ENCODE data around the gene OR5J2.
"Not testable (repeated sequence)": the region's sequence is repeated elsewhere in the genome, so short reads cannot be mapped to it uniquely, and the experiment has no call there.

OR5J2 gene

GRCh38 chr11:56207790-56208189, 31.4 kb downstream of the OR5J2 start:
- no peaks in the 10 kb centered on the region for H3K36me3 ChIP-seq (ENCODE audit: control insufficient read depth, low read depth, low read length)
- H3K27ac ChIP-seq (ENCODE audit: low read length), result no peak overlapping the region
- H3K4me3 ChIP-seq (ENCODE audit: low read length), result no peak overlapping the region

GRCh38 chr11:56214537-56214936, 38.1 kb downstream of the OR5J2 start:
- H3K4me1 ChIP-seq (ENCODE audit: control insufficient read depth, low read depth, low read length), result no peaks in the 10 kb centered on the region
- no peak overlapping the region for H3K4me3 ChIP-seq (ENCODE audit: low read length)
- H3K9me3 ChIP-seq (ENCODE audit: control insufficient read depth, low read depth, low read length), result peaks cover 25% of the 10 kb centered on the region
- no peak overlapping the region for H3K9ac ChIP-seq (ENCODE audit: low read length)
- H3K36me3 ChIP-seq (ENCODE audit: control insufficient read depth, low read depth, low read length), result no peaks in the 10 kb centered on the region
- H3K27me3 ChIP-seq (ENCODE audit: control insufficient read depth, insufficient read depth, low read length), result no peaks in the 10 kb centered on the region
- H3K27ac ChIP-seq (ENCODE audit: low read length), result no peak overlapping the region

More at GRCh38 chr11:56207790-56208189, 31.4 kb downstream of the OR5J2 start:
- Histone ChIP-seq H3K9me3 (ENCODE audit: control insufficient read depth, low read depth, low read length) (peaks cover 9% of the 10 kb centered on the region), H3K27me3 (ENCODE audit: control insufficient read depth, insufficient read depth, low read length) (no peaks in the 10 kb centered on the region), H3K4me1 (ENCODE audit: control insufficient read depth, low read depth, low read length) (no peaks in the 10 kb centered on the region), H3K9ac (ENCODE audit: low read length) (no peak overlapping the region)

- H3K9ac ChIP-seq (ENCODE audit: low read length); H3K27me3 ChIP-seq (ENCODE audit: control insufficient read depth, insufficient read depth, low read length); H3K4me3 ChIP-seq (ENCODE audit: low read length); H3K36me3 ChIP-seq (ENCODE audit: control insufficient read depth, low read depth, low read length); H3K27ac ChIP-seq (ENCODE audit: low read length); H3K4me1 ChIP-seq (ENCODE audit: control insufficient read depth, low read depth, low read length): not testable (repeated sequence)
- peaks cover 14% of the 10 kb centered on the region for H3K9me3 ChIP-seq (ENCODE audit: control insufficient read depth, low read depth, low read length)
Measured at GRCh38 chr11:56219735-56220134, 43.3 kb downstream of the OR5J2 start.
